Gastroesophageal sphincter (tissue), 3 donors: ENCODE measurements around the gene MYO1D.

Experiments used
- CTCF ChIP-seq, 4 experiments: fragments of 200-600 bp in 2 of 4; fragments of 450-650 bp in 2 of 4; sonication (generic) in 1 of 4; IDR thresholded peaks; one replicate each; pipeline ENCODE4 v1.5.1; 2017 to 2019; ENCODE audit warnings: antibody characterized with exemption in 4 of 4, mild to moderate bottlenecking in 2 of 4, moderate library complexity in 2 of 4
- EP300 ChIP-seq: sonication (generic); formaldehyde crosslinking; IDR thresholded peaks from one replicate; pipeline ENCODE4 v1.6.1; 2017; ENCODE audit warnings: antibody characterized with exemption, mild to moderate bottlenecking
- POLR2AphosphoS5 ChIP-seq: sonication (generic); formaldehyde crosslinking; IDR thresholded peaks from one replicate; pipeline ENCODE4 v1.6.1; 2017; ENCODE audit warnings: antibody characterized with exemption

GRCh38 chr17:32831627-32832243 is 45.2 kb downstream of the MYO1D start:
- TF ChIP-seq CTCF (IDR thresholded peaks at IDR 0.05) (no peak), EP300 (no peak), POLR2AphosphoS5 (no peak)
